ENCODE measurements around the gene HOXC5.

Gene HOXC5

GRCh38 chr12:54019924-54020590, 12.8 kb upstream of the HOXC5 start:
- no peak for DNase-seq (ENCODE audit: low read depth in 2 of 2)

- no peak for DNase-seq (ENCODE audit: low read depth in 2 of 2)
Observed at GRCh38 chr12:54020591-54021405, 12.1 kb upstream of the HOXC5 start.

GRCh38 chr12:54021432-54022013, 11.3 kb upstream of the HOXC5 start:
- DNase-seq (ENCODE audit: low read depth in 2 of 2) = no peak

- DNase-seq (ENCODE audit: low read depth in 2 of 2) = no peak
Observed at GRCh38 chr12:54022960-54023884, 9.6 kb upstream of the HOXC5 start.

- no peak for DNase-seq (ENCODE audit: low read depth in 2 of 2)
Observed at GRCh38 chr12:54024127-54024526, 8.7 kb upstream of the HOXC5 start.

DNA sequence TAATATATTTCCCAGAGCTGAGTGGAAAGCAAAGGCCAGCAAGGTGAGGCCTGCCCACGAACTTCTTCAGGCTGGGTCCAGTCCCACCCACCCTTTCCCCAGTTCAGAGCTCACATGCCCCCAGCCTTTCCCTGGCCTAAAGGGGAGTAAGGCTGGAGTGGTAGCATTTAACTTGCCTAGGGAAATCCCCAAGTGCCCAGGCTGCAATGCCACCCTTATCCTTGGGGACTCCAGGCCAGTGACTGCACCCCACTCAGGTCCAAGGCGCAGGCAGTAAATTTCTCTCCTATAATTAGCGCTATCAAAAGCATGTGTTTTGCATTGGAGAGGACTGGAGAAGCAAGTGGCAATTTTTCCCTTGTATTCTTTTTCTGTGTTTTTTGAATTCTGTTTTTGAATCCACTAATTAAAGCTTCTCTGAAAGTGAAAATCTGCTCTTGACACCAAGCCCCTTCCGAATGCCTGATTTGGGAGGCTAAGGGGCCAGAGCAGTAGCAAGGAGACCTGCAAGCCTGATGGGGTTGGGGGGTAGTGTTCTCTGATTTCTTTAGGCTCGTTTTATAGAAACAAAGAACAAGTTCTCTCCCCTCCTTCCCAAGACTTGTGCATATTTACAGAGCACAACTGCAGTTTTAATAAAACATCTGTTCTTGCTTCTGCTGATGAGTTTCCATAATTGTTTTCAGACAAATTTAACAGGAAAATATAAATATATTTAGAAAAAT, 8.1 kb upstream of the HOXC5 start:
- no peak for DNase-seq (ENCODE audit: low read depth in 2 of 2)

GRCh38 chr12:54025499-54026405, 7.1 kb upstream of the HOXC5 start:
- no peak for DNase-seq (ENCODE audit: low read depth in 2 of 2)

DNA sequence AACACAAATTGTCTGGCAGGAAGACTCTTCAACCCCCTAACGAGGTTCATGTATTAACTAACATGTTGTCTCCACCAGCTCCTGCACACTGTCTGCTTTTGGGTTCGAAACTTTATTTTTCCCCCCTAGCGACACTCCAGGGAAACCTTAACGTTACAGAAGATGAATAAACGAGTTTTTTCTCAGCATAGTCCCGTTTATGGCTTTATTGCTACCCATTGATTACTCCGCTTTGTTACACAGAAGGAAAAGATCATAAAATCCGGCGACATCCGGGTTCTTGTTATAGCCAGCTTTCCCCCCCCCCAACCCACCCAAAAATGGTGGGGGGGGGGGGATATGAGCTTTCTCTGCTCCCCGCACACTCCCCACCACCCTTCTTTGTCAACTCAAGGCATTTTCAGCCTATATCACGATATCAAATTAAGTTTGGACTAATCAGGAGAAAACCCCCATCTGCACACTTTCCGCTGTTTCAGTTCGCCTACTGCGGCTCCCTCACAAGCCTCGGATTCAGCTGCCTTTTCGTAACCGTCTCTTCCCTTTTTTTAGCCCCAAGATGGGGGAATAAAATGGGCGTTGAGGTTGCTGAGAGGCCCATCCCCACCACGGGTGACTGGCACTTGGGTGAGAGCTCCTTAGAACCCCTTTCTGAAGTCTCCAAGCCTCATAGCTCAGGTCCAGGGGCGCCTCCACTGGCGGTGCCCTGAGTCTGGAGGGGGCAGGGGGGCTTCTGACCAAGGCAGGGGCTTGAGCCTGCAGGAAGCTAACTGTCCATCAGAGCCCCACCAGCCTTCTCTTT, 6.0 kb upstream of the HOXC5 start:
- no peak for DNase-seq (ENCODE audit: low read depth in 2 of 2)

- no peak for DNase-seq (ENCODE audit: low read depth in 2 of 2)
Observed at GRCh38 chr12:54027442-54027786, 5.4 kb upstream of the HOXC5 start.

DNA sequence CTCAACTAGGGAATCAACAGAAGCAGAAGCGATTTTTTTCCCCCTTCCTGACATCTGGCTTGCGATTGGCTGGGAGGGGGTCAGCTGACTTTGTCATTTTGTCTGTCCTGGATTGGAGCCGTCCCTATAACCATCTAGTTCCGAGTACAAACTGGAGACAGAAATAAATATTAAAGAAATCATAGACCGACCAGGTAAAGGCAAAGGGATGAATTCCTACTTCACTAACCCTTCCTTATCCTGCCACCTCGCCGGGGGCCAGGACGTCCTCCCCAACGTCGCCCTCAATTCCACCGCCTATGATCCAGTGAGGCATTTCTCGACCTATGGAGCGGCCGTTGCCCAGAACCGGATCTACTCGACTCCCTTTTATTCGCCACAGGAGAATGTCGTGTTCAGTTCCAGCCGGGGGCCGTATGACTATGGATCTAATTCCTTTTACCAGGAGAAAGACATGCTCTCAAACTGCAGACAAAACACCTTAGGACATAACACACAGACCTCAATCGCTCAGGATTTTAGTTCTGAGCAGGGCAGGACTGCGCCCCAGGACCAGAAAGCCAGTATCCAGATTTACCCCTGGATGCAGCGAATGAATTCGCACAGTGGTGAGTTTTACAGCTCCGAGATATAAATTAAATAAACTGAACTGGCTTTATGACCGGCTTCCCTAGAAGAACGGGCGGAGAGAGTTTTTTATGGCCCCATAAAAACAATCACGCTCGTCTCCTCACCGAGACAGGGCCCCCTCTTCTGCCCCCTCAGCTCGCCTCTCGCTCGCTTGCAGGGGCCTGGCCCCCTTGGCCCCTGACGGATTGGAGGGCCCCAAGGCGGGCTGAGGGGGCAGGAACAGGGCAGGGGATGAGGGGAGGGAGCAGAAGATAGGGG, 4.3 kb upstream of the HOXC5 start, which contains the start of gene HOXC6:
HOXC6 (plus strand) TSS at position 127 of the 888 bp plus-strand sequence; CDS start at position 209, 82 bp downstream.
- no peak for DNase-seq (ENCODE audit: low read depth in 2 of 2)

- no peak for DNase-seq (ENCODE audit: low read depth in 2 of 2)
Observed at GRCh38 chr12:54029529-54030441, 3.1 kb upstream of the HOXC5 start.

DNA sequence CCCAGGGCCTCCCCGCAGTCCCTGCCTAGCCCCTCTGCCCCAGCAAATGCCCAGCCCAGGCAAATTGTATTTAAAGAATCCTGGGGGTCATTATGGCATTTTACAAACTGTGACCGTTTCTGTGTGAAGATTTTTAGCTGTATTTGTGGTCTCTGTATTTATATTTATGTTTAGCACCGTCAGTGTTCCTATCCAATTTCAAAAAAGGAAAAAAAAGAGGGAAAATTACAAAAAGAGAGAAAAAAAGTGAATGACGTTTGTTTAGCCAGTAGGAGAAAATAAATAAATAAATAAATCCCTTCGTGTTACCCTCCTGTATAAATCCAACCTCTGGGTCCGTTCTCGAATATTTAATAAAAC, 2.4 kb upstream of the HOXC5 start:
- no peak for DNase-seq (ENCODE audit: low read depth in 2 of 2)

DNA sequence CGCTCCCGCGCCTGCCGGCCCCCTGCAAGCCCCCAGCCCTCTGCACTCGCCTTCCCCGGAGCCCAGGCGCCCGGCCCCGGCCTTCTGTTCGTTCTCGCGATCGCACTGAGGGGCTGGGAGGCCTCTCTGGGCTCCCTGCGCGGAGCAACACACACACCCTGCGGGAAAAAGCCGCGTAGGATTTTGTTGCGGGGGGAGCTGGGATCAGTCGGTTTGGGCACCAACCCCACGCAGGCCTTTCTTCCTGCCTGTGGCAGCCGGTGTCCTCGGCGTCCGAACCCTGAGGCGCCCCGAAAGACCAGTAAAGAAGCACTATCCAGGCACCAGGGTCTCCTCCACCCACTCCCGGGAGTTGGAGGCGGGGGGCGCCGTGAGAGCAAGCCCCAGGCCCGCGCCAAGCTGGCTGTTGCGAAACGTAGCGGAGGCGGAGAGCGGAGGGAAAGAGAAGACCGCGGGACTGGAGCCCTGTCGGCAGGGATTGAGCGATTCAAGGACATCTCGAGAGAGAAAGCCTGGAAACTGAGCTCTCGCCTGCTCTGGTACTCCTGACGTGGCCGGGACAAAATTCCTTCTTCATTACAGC, 1.9 kb upstream of the HOXC5 start:
- DNase-seq (ENCODE audit: low read depth in 2 of 2) = no peak

GRCh38 chr12:54031480-54031879, 1.4 kb upstream of the HOXC5 start:
- DNase-seq (ENCODE audit: low read depth in 2 of 2) = no peak

GRCh38 chr12:54032086-54032619, 697 bp upstream of the HOXC5 start:
- no peak for DNase-seq (ENCODE audit: low read depth in 2 of 2)

GRCh38 chr12:54033106-54033979, 493 bp downstream of the HOXC5 start:
- DNase-seq (ENCODE audit: low read depth in 2 of 2) = no peak
